ENCODE measurements around the gene TSPAN16. TPM values are rescaled to one million over a fixed set of nuclear protein-coding genes. Genes with fewer than 3 reads are reported as not detected.

TSPAN16 gene
- total RNA-seq, 2 experiments from 2014 or later: not detected

DNA sequence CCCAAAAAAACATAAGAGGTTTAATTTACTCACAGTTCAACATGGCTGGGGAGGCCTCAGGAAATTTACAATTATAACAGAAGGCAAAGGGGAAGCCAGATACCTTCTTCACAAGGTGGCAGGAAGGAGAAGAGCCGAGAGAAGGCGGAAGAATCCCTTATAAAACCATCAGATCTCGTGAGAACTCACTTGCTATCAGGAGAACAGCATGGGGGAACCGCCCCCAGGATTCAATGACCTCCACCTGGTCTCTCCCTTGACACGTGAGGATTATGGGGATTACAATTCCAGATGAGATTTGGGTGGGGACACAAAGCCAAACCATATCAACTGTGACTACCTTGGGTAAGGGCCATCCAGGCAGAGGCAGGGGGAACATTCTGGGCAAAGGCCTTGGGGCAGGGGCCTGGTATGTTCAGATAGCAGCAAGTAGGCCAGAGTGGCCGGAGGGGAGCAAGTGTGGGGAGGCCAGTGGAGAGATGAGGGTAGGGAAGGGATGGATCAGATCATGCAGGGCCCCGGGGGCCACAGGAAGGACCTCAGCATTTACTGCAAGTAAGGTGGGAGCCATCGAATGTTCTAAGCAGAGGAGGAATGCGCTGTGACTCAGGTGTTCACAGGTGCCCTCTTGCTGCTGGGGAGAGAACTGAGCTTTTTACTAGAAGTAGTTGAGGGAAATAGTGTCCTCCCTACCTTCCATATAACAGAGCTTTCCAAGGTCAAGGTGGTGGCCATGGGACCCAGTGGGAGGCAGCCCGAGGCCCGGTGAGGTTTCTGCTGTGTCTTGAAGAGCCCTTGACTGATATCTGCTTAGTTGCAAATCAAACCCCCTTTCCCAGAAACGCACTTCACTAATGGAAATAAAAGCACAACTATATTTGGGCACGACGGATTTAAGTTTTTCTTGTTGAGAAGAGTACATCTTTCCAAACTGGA, 25.5 kb downstream of the TSPAN16 start:
- Histone ChIP-seq H3K36me3 (ENCODE audit: insufficient read depth, low read length) (no peaks in the 10 kb centered on the region), H4K20me1 (ENCODE audit: insufficient read depth, low read length) (no peaks in the 10 kb centered on the region), H3K4me1 (ENCODE audit: insufficient read depth, low read length, poor library complexity, severe bottlenecking) (peaks cover 14% of the 10 kb centered on the region), H3K27ac (ENCODE audit: low read depth, low read length, poor library complexity, severe bottlenecking) (no peak overlapping the region), H3K9me3 (ENCODE audit: low read length) (no peaks in the 10 kb centered on the region), H3K9me2 (ENCODE audit: insufficient read depth, low read length) (no peaks in the 10 kb centered on the region), H3K4me3 (ENCODE audit: low read depth, low read length, poor library complexity, severe bottlenecking) (no peak overlapping the region), H2AFZ (ENCODE audit: low read length) (no peak overlapping the region), H3K79me2 (ENCODE audit: insufficient read depth, low read depth, low read length) (no peaks in the 10 kb centered on the region), H3K4me2 (ENCODE audit: low read length) (no peak overlapping the region)
- no TSS peak for BruUV-seq (replicated peaks)
- ChIA-PET POLR2A (interaction anchor here (0.6 to 1.1 kb wide), 2 partner anchors 38 to 43 kb away, joined by 3 to 4 read pairs; no protein-coding TSS in a partner anchor), CTCF (ENCODE audit: unreplicated experiment) (no interaction called here)
- intact Hi-C loops (cut with micrococcal nuclease; ENCODE audit: unreplicated experiment): no loop called here
- DNase-seq (ENCODE audit: low spot score): no peak
- peak; percentile 39 for TF ChIP-seq CTCF (conservative IDR thresholded peaks at IDR 0.05; ENCODE audit: low read length)
- TF ChIP-seq EZH2phosphoT487 (IDR thresholded peaks at IDR 0.05; ENCODE audit: borderline replicate concordance, low read depth, low read length): no peak

DNA sequence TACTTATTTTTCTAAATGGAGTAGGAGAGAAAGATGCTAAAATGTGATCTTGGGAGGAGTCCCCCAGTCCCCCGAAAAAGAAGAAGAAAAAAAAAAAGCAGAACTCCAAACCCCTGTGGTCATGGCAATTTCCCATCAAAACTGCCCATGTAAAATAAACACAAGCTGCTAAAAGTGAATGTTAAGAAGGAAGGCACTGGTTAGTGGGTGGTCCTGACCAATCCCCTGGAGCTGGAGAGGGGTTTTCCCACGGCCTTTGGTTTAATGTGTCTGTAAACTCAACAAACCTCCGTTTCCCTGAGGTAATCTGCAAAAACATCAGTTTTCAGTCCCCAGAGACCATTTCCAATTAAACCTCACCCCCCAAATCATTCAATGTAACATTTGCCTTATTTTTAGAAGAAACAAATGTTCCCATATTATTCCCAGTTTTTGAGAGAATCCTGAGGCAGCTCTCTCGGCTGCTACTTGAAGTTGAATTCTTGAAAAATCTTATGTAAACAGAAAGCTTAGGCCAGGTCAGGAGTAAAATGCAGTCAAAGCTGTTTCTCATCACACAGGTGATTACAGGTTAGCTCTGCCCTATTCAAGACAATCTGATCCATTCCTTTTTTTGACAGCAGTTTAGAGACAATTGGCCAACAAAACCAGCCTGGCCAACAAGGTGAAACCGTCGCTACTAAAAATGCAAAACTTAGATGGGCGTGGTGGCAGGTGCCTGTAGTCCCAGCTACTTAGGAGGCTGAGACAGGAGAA, 26.5 kb downstream of the TSPAN16 start:
- no peak overlapping the region for H3K4me2 ChIP-seq (ENCODE audit: low read length)
- no peaks in the 10 kb centered on the region for H3K79me2 ChIP-seq (ENCODE audit: insufficient read depth, low read depth, low read length)
- POLR2A ChIA-PET: interaction anchor here (0.7 to 1.1 kb wide), 4 partner anchors 14 to 66 kb away, joined by 3 to 6 read pairs (median 4); partner anchors contain the start of gene RAB3D
- no peak overlapping the region for H2AFZ ChIP-seq (ENCODE audit: low read length)
- no peaks in the 10 kb centered on the region for H3K9me2 ChIP-seq (ENCODE audit: insufficient read depth, low read length)
- no peaks in the 10 kb centered on the region for H3K36me3 ChIP-seq (ENCODE audit: insufficient read depth, low read length)
- CTCF ChIA-PET (ENCODE audit: unreplicated experiment): interaction anchor here (0.6 kb wide), 1 partner anchor 21 kb away, joined by 3 read pairs; no protein-coding TSS in a partner anchor
- intact Hi-C loops (cut with micrococcal nuclease; ENCODE audit: unreplicated experiment): no loop called here
- peaks cover 14% of the 10 kb centered on the region for H3K4me1 ChIP-seq (ENCODE audit: insufficient read depth, low read length, poor library complexity, severe bottlenecking)
- DNase-seq (ENCODE audit: low spot score): no peak
- H3K9me3 ChIP-seq (ENCODE audit: low read length): no peaks in the 10 kb centered on the region
- H3K4me3 ChIP-seq (ENCODE audit: low read depth, low read length, poor library complexity, severe bottlenecking): no peak overlapping the region
- BruUV-seq (replicated peaks): TSS peak; percentile 56
- H3K27ac ChIP-seq (ENCODE audit: low read depth, low read length, poor library complexity, severe bottlenecking): no peak overlapping the region
- TF ChIP-seq EZH2phosphoT487 (IDR thresholded peaks at IDR 0.05; ENCODE audit: borderline replicate concordance, low read depth, low read length) (no peak), CTCF (conservative IDR thresholded peaks at IDR 0.05; ENCODE audit: low read length) (no peak)
- H4K20me1 ChIP-seq (ENCODE audit: insufficient read depth, low read length): no peaks in the 10 kb centered on the region

Measured in OCI-LY7 (cell line).